ENCODE data around the gene NUDT17.
"Not testable (repeated sequence)": the region's sequence is repeated elsewhere in the genome, so short reads cannot be mapped to it uniquely, and the experiment has no call there.

The NUDT17 gene

DNA sequence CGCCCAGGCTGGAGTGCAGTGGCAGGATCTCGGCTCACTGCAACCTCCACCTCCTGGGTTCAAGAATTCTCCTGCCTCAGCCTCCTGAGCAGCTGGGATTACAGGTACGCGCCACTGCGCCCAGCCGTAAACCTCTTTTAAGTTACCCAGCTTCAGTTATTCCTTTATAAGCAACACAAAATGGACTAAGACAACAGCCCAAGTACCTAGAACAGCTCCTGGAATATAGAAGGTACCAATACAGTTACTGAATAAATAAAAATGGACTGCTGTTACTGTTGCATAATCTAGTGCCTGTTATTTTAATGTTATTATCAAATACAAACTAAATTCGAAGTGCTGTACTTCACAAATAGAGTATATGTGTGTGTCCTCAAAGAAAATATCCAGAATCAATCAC, 38.6 kb upstream of the NUDT17 start:
- TF ChIP-seq, protein P1, sequence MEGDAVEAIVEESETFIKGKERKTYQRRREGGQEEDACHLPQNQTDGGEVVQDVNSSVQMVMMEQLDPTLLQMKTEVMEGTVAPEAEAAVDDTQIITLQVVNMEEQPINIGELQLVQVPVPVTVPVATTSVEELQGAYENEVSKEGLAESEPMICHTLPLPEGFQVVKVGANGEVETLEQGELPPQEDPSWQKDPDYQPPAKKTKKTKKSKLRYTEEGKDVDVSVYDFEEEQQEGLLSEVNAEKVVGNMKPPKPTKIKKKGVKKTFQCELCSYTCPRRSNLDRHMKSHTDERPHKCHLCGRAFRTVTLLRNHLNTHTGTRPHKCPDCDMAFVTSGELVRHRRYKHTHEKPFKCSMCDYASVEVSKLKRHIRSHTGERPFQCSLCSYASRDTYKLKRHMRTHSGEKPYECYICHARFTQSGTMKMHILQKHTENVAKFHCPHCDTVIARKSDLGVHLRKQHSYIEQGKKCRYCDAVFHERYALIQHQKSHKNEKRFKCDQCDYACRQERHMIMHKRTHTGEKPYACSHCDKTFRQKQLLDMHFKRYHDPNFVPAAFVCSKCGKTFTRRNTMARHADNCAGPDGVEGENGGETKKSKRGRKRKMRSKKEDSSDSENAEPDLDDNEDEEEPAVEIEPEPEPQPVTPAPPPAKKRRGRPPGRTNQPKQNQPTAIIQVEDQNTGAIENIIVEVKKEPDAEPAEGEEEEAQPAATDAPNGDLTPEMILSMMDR (IDR thresholded peaks at IDR 0.05; ENCODE audit: insufficient read depth, low read depth, low read length, missing control alignments), result no peak
- H3K4me3 ChIP-seq (ENCODE audit: low read depth, low read length), result no peak overlapping the region
- DNase-seq (ENCODE audit: low read depth), result no peak

DNA sequence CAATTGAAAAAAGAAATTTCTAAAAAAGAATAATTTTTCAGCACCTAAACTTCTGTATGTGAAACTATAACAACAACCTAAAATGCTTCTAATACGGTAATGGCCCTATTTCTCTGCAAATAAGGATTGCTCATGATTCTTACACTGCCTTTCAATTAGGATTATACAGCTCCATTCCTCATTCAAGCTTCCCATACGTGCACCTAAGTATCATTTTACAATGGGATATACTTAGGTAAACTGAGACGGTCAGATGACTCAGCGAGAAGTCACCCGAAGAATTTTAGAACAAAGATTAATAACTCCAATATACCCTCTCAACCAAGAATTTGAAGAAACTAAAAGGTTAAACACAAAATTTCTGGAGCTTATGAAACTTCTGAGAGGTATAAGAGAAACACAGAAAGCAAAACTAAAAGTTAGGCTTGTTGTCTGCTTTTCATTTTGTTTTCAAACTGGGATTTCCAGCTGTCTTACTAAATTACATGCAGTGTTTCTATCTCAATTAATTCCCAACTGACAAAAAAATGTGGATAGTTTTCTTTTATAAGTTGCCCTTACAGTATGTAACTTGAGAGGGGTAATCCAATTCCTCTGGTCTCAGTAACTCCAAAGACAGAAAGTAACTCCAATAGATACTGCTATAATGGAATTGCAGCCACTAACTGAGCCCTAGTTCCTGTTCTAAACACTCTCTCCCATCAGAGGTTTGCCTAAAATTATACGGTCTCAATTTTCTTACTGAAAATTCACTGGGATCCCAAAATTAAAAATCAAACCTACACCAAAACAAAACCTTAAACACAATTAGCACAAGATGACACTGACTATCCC, 32.2 kb upstream of the NUDT17 start:
- DNase-seq (ENCODE audit: low read depth); H3K4me3 ChIP-seq (ENCODE audit: low read depth, low read length): not testable (repeated sequence)

- H3K4me3 ChIP-seq (ENCODE audit: low read depth, low read length); DNase-seq (ENCODE audit: low read depth): not testable (repeated sequence)
Measured at GRCh38 chr1:145818095-145818494, 27.3 kb upstream of the NUDT17 start.

DNA sequence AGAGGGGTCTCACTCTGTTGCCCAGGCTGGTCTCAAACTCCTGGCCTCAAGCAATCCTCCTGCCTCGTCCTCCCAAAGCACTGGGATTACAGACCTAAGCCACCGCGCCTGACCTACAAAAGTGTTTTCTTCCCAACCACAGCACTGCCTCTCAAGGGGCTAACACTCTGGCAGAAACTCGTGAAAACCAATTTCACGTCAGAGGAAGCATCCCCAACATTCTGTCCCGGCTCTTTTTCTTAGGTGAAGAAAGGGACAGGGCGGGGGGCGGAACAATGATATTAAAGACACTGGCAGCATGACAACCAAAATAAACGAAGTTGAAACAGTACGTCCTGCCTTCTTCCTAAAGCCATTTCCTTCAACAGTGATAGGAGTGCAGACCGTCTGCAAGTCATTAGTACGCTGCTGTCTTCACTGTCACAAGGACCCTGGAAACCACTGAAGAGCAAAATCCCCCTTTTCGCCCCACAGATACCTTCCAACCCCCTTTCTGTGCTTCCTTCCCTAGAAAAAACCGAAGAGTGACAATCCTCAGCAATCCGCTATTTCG, 22.6 kb upstream of the NUDT17 start:
- not testable (repeated sequence) for H3K4me3 ChIP-seq (ENCODE audit: low read depth, low read length); DNase-seq (ENCODE audit: low read depth)

GRCh38 chr1:145823565-145824498, 21.6 kb upstream of the NUDT17 start, which contains the start of the genes POLR3C and RNF115:
Gene POLR3C, plus strand, starts transcription at chr1:145824200. Its CDS starts 1,577 bp downstream, at chr1:145825777.
Gene RNF115, minus strand, starts transcription at chr1:145824095. Its CDS starts 222 bp downstream, at chr1:145823873.
- TF ChIP-seq, protein P1 (IDR thresholded peaks at IDR 0.05; ENCODE audit: insufficient read depth, low read depth, low read length, missing control alignments), result no peak
- H3K4me3 ChIP-seq (ENCODE audit: low read depth, low read length), result peak within 1 kb of the TSS; percentile 95
- peak; percentile 95 for DNase-seq (ENCODE audit: low read depth)

DNA sequence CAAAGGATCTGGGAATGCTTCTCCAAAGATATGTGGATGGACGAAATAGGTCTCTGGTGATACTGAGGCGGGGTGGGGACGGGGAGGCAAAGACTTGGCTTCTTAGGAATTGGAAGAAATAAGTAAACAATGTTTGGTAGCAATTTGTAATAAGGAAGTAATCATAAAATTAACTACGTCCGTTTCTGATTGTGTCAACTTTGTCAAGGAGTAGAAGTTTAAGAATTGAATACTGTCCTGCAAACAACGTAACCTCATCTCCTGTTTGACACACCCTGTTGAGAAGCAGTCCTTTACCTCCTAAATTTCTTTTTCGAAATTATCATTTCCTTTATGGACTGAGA, 21.0 kb upstream of the NUDT17 start:
- TF ChIP-seq, protein P1 (IDR thresholded peaks at IDR 0.05; ENCODE audit: insufficient read depth, low read depth, low read length, missing control alignments), result no peak
- DNase-seq (ENCODE audit: low read depth), result no peak
- H3K4me3 ChIP-seq (ENCODE audit: low read depth, low read length), result peak overlapping the region; percentile 95

DNA sequence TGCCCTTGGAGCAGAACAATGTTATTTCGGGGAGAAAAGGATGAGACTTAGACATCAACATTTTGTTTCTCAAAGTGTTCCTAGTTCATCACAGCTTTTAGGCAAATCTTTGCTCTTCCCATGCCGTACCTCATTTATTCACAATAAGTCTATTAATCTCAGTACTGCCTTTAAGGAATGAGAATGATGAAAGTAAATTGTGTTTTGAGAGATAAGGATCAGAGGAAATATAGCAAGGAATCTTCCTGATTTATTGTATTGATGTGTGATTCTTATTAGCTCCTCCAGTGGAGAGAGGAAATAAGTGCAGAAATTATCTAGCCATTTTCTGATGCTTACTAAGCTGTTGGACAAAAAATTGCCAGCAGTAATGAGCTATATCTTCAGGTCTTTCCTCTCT, 19.4 kb upstream of the NUDT17 start:
- no peak overlapping the region for H3K4me3 ChIP-seq (ENCODE audit: low read depth, low read length)
- DNase-seq (ENCODE audit: low read depth), result no peak
- TF ChIP-seq, protein P1 (IDR thresholded peaks at IDR 0.05; ENCODE audit: insufficient read depth, low read depth, low read length, missing control alignments), result no peak

GRCh38 chr1:145827966-145828365, 17.5 kb upstream of the NUDT17 start:
- TF ChIP-seq, protein P1 (IDR thresholded peaks at IDR 0.05; ENCODE audit: insufficient read depth, low read depth, low read length, missing control alignments), result no peak
- no peak for DNase-seq (ENCODE audit: low read depth)
- H3K4me3 ChIP-seq (ENCODE audit: low read depth, low read length), result no peak overlapping the region

All from GM12865 (cell line).